MCF 10A (cell line): Measurements from ENCODE around the gene USP35. TPM values are rescaled to one million over a fixed set of nuclear protein-coding genes. Genes with fewer than 3 reads are reported as not detected.
A peak's percentile ranks its signal among the peaks of the same experiment; 100 is the strongest.

Source experiments
- Bru-seq: library from RNA; stranded (reverse); fragments of 400-500 nt; gene quantifications from one replicate; lab custom pipeline; 2021; lab: Mats Ljungman, UMichigan
- BruChase-seq, 2 experiments: library from RNA; stranded (reverse); fragments of 400-500 nt; gene quantifications; one replicate each; lab custom pipeline; 2021; lab: Mats Ljungman, UMichigan
- BruUV-seq: library from RNA; stranded (reverse); fragments of 400-500 nt; replicated peaks from 2 replicates; lab custom pipeline; 2021; lab: Mats Ljungman, UMichigan
- CTCF ChIA-PET: fragments of 300-600 bp; sonication (Branson Sonifier 250); formaldehyde crosslinking; extraction: SDS; loops from one replicate; lab custom pipeline; 2021; ENCODE audit warnings: antibody characterized with exemption, inconsistent platforms; lab: Yijun Ruan, JAX
- POLR2A ChIA-PET: fragments of 300-600, 350-650 bp; sonication (Branson Sonifier 250); formaldehyde crosslinking; extraction: SDS; loops from one replicate; lab custom pipeline; 2020; ENCODE audit warnings: antibody characterized with exemption, inconsistent platforms; lab: Yijun Ruan, JAX
- DNase-seq: peaks from one replicate; pipeline ENCODE4 v3.0.0-alpha.2; 2018; ENCODE audit not compliant: unreplicated experiment
- H3K27ac Mint-ChIP-seq: one replicate; pipeline ENCODE4 v1.8.0; 2022; ENCODE audit warnings: mild to moderate bottlenecking, low read depth, mixed read lengths; ENCODE audit not compliant: unreplicated experiment
- H3K27me3 Mint-ChIP-seq: one replicate; pipeline ENCODE4 v1.8.0; 2022; ENCODE audit warnings: mixed read lengths; ENCODE audit not compliant: insufficient read depth, unreplicated experiment
- H3K36me3 Mint-ChIP-seq: one replicate; pipeline ENCODE4 v1.8.0; 2022; ENCODE audit warnings: mild to moderate bottlenecking, moderate library complexity, mixed read lengths; ENCODE audit not compliant: insufficient read depth, unreplicated experiment
- H3K4me1 Mint-ChIP-seq: one replicate; pipeline ENCODE4 v1.8.0; 2022; ENCODE audit warnings: mixed read lengths; ENCODE audit not compliant: insufficient read depth, unreplicated experiment
- H3K4me3 Mint-ChIP-seq: one replicate; pipeline ENCODE4 v1.8.0; 2022; ENCODE audit warnings: mild to moderate bottlenecking, moderate library complexity, mixed read lengths; ENCODE audit not compliant: unreplicated experiment
- H3K9me3 Mint-ChIP-seq: one replicate; pipeline ENCODE4 v1.8.0; 2022; ENCODE audit warnings: mixed read lengths; ENCODE audit not compliant: unreplicated experiment
- CTCF ChIP-seq: fragments of 200-600 bp; IDR thresholded peaks from one replicate; pipeline ENCODE4 v1.8.0; 2022; ENCODE audit warnings: antibody characterized with exemption, mild to moderate bottlenecking; ENCODE audit not compliant: unreplicated experiment
- intact Hi-C: fragments of 100-400 bp; cut with micrococcal nuclease; formaldehyde crosslinking; loops from 2 replicates; pipeline ENCODE4 v1.14.1; 2022
- long read RNA-seq: library from polyadenylated mRNA; stranded (forward); transcript quantifications from one replicate; pipeline ENCODE4 v2.0.0, GENCODE V29; 2022
- total RNA-seq: library from RNA; stranded (reverse); gene quantifications from 2 replicates; pipeline ENCODE4 v1.2.3, GENCODE V29; 2022

USP35 gene, protein sequence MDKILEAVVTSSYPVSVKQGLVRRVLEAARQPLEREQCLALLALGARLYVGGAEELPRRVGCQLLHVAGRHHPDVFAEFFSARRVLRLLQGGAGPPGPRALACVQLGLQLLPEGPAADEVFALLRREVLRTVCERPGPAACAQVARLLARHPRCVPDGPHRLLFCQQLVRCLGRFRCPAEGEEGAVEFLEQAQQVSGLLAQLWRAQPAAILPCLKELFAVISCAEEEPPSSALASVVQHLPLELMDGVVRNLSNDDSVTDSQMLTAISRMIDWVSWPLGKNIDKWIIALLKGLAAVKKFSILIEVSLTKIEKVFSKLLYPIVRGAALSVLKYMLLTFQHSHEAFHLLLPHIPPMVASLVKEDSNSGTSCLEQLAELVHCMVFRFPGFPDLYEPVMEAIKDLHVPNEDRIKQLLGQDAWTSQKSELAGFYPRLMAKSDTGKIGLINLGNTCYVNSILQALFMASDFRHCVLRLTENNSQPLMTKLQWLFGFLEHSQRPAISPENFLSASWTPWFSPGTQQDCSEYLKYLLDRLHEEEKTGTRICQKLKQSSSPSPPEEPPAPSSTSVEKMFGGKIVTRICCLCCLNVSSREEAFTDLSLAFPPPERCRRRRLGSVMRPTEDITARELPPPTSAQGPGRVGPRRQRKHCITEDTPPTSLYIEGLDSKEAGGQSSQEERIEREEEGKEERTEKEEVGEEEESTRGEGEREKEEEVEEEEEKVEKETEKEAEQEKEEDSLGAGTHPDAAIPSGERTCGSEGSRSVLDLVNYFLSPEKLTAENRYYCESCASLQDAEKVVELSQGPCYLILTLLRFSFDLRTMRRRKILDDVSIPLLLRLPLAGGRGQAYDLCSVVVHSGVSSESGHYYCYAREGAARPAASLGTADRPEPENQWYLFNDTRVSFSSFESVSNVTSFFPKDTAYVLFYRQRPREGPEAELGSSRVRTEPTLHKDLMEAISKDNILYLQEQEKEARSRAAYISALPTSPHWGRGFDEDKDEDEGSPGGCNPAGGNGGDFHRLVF
- total RNA-seq = 6.7 and 10.3 TPM in 2 replicates
- Bru-seq, nascent RNA = percentile 50 among the genes with signal in this experiment
- BruChase-seq, experiment 1, labeled RNA remaining after a 6-hour chase = percentile 55 among the genes with signal in this experiment
- BruChase-seq, experiment 2, labeled RNA remaining after a 2-hour chase = percentile 59 among the genes with signal in this experiment
- long read RNA-seq, partial matches to known transcripts = 2 of 6 reads
- long read RNA-seq, other reads (novel, unspliced or antisense) = 4 of 6 reads

- Mint-ChIP-seq H3K4me1 (peaks cover 41% of the 10 kb centered on the region), H3K27ac (peak within 1 kb of the TSS; percentile 99), H3K36me3 (peaks cover 10% of the 10 kb centered on the region), H3K27me3 (no peaks in the 10 kb centered on the region), H3K9me3 (no peaks in the 10 kb centered on the region), H3K4me3 (peak within 1 kb of the TSS; percentile 100)
- POLR2A ChIA-PET = interaction anchor here (0.6 to 6.0 kb wide), 16 partner anchors 22 to 386 kb away, joined by 3 to 50 read pairs (median 4); partner anchors contain the start of genes ALG8, GAB2, INTS4 and NARS2
- TF ChIP-seq CTCF = no peak
- DNase-seq = peak; percentile 97
- no TSS peak for BruUV-seq
- CTCF ChIA-PET = interaction anchor here (0.6 to 1.1 kb wide), 5 partner anchors 11 to 376 kb away, joined by 3 to 5 read pairs (median 3); no protein-coding TSS in a partner anchor
- intact Hi-C loops = loop anchor here (1.0 to 5.0 kb wide), 2 partner anchors 229 to 366 kb away; partner anchors contain the start of genes AAMDC, GAB2 and RSF1
Observed at GRCh38 chr11:78188286-78189173, at the start of gene USP35, which contains the start of gene KCTD21. TSS of gene USP35 (plus strand) at chr11:78188919. CDS start at chr11:78196246, 7,327 bp downstream. TSS of gene KCTD21 (minus strand) at chr11:78188626. CDS start at chr11:78174554, 14,072 bp downstream.

- H3K4me1 Mint-ChIP-seq = peaks cover 17% of the 10 kb centered on the region
- TSS peak; percentile 89 for BruUV-seq
- CTCF ChIA-PET = interaction anchor here (0.6 to 3.8 kb wide), 8 partner anchors 11 to 1092 kb away, joined by 3 to 17 read pairs (median 3); no protein-coding TSS in a partner anchor
- H3K36me3 Mint-ChIP-seq = peaks cover 34% of the 10 kb centered on the region
- intact Hi-C loops = loop anchor here (1.0 kb wide), 1 partner anchor 47 kb away; no protein-coding TSS in a partner anchor
- H3K4me3 Mint-ChIP-seq = peak within 1 kb of the TSS; percentile 93
- no peak for TF ChIP-seq CTCF
- no peaks in the 10 kb centered on the region for H3K9me3 Mint-ChIP-seq
- H3K27ac Mint-ChIP-seq = peak within 1 kb of the TSS; percentile 89
- DNase-seq = peak; percentile 93
- POLR2A ChIA-PET = interaction anchor here (0.5 to 2.9 kb wide), 16 partner anchors 9 to 435 kb away, joined by 3 to 50 read pairs (median 4); partner anchors contain the start of genes INTS4, KCTD21, NARS2 and NDUFC2
- H3K27me3 Mint-ChIP-seq = no peaks in the 10 kb centered on the region
Observed at GRCh38 chr11:78139422-78140391, 49.0 kb upstream of the USP35 start, which contains the start of gene ALG8. TSS of gene ALG8 (minus strand) at chr11:78139626. CDS start at chr11:78139588, 38 bp downstream.
